ENCODE measurements around the gene CARS1. TPM values are rescaled to one million over a fixed set of nuclear protein-coding genes. Genes with fewer than 3 reads are reported as not detected.

CARS1 gene
- total and polyA plus RNA-seq, 9 of the 15 experiments (the other 6 are each of a cell fraction or from before 2014, with no cell fraction given): 14.4 to 106 (median 73.6) TPM

- Histone ChIP-seq H3K9me3 (replicated peaks; ENCODE audit: control insufficient read depth, insufficient read depth, low read depth, low read length) (no peaks in the 10 kb centered on the region), H2AFZ (ENCODE audit: low read depth, low read length) (no peak overlapping the region), H3K9me1 (ENCODE audit: control insufficient read depth, insufficient read depth, low read length) (no peaks in the 10 kb centered on the region), H3K36me3 (ENCODE audit: control insufficient read depth, insufficient read depth, low read length) (peaks cover 83% of the 10 kb centered on the region; the same call in 2 of the 3 replicates), H3K79me2 (ENCODE audit: control insufficient read depth, insufficient read depth, low read length) (no peaks in the 10 kb centered on the region), H3K4me3 (no peak overlapping the region), H3K4me2 (ENCODE audit: insufficient read depth, low read length) (no peak overlapping the region), H3K27ac (ENCODE audit: extremely low read depth, low read depth, low read length) (no peak overlapping the region), H3K27me3 (ENCODE audit: control insufficient read depth in 2 of 2, insufficient read depth in 2 of 2, low read length in 2 of 2) (no peaks in the 10 kb centered on the region), H3K9ac (ENCODE audit: insufficient read depth in 1 of 2, low read depth in 2 of 2, low read length in 2 of 2) (no peak overlapping the region), H4K20me1 (replicated peaks; ENCODE audit: control insufficient read depth, insufficient read depth, low read length) (0 out of 2 replicates have a peak, but pooled peaks cover 7% of the 10 kb centered on the region), H3K4me1 (replicated peaks in 1 of 2; ENCODE audit: control insufficient read depth in 2 of 2, insufficient read depth in 2 of 2, low read length in 2 of 2) (peaks cover 0 to 7% of the 10 kb centered on the region in 2 experiments; a peak in 1 of 5 replicates)
- no TSS peak for BruUV-seq (replicated peaks)
- WGBS (ENCODE audit: insufficient coverage, low coverage, missing lambda C conversion rate): 86% methylated on average over 16 of the region's 16 CpGs
- ChIA-PET CTCF (ENCODE audit: low intra/inter-chr PET ratio) (no interaction called here), POLR2A (interaction anchor here (0.6 to 2.5 kb wide), 10 partner anchors 8 to 1467 kb away, joined by 3 to 13 read pairs (median 4); no protein-coding TSS in a partner anchor)
- intact Hi-C loops (cut with micrococcal nuclease): no loop called here
- no peak for TF ChIP-seq ARID3A (IDR thresholded peaks at IDR 0.05; ENCODE audit: borderline replicate concordance, low read depth, low read length)
- TF ChIP-seq KAT8 (IDR thresholded peaks at IDR 0.05; ENCODE audit: low read depth): no peak
- TF ChIP-seq ZBTB11 (CRISPR knock-in tag; IDR thresholded peaks at IDR 0.05): no peak
- TF ChIP-seq POLR2G (IDR thresholded peaks at IDR 0.05; ENCODE audit: low read depth, low read length): 0 out of 2 replicates have a peak, but pooled peaks have one; percentile 50
- in situ Hi-C loops (cut with MboI): no loop called here
- FAIRE-seq: peak; percentile 40
- no peak for ATAC-seq
- DNase-seq (ENCODE audit: extremely low read depth in 1 of 4, low spot score in 3 of 4): no peak
These were observed 42.9 kb downstream of the CARS1 start for GRCh38 chr11:3014057-3014938.
